Esophagus muscularis mucosa (tissue), 3 donors: ENCODE data around the gene GVQW3.

Experiments used
- CTCF ChIP-seq, 3 experiments: fragments of 200-600 bp in 2 of 3; fragments of 450-650 bp in 1 of 3; sonication (generic) in 2 of 3; IDR thresholded peaks; one replicate each; pipeline ENCODE4 v1.5.1; 2017 to 2019; ENCODE audit warnings: antibody characterized with exemption in 3 of 3, mild to moderate bottlenecking in 2 of 3, moderate library complexity in 1 of 3
- POLR2AphosphoS5 ChIP-seq, 2 donors: sonication (generic); formaldehyde crosslinking; IDR thresholded peaks; one replicate each; pipeline ENCODE4 v1.6.1; 2017; ENCODE audit warnings: antibody characterized with exemption in 2 of 2

- TF ChIP-seq POLR2AphosphoS5 (IDR thresholded peaks at IDR 0.05), result no peak
- no peak for TF ChIP-seq CTCF (IDR thresholded peaks at IDR 0.05)
These were observed 67.4 kb downstream of the GVQW3 start for GRCh38 chr11:76448506-76448905.
